ENCODE data around the gene COL23A1. TPM values are rescaled to one million over a fixed set of nuclear protein-coding genes. Genes with fewer than 3 reads are reported as not detected.

Gene COL23A1
- total and polyA plus RNA-seq, 2 experiments from 2014 or later, result 4.8 to 8.2 TPM

DNA sequence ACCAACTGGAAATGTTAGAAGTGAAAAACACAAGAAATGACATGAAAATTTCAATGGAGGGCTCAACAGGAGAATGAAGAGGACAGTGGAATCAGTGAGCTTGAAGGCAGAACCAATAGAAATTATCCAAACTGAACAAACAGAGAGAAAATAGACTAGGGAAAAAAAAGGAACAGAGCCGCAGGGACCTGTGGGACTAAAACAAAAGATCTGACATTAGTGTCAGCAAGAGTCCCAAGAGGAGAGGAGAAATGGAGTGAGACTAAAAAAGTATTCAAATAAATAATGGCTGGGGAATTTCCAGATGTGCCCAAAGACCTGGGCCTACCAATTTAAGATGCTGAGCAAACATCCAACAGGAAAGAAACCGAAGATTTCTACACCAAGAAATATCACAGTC is 182.5 kb downstream of the COL23A1 start (continued):
- TF ChIP-seq ZNF331 (CRISPR knock-in tag; IDR thresholded peaks at IDR 0.05; ENCODE audit: low read depth), result no peak

DNA sequence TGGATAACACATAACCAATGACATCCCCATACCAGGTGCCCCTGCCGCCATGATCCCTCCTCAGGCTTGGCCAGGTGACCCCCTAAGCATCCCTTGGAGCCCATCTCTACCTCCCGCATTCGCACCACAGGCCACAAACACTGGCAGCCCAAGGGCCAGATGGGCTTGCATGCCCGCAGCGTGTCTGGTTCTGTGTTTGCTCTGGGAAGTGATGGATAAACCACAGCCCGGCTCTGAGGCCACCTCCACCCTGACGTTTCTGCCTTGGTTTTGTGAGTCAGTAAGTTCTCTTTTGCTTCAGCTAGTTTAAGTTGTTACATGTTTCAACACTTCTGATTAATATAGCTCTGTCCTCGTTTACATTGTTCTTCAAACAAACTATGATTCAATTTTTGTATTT is 185.2 kb downstream of the COL23A1 start:
- no peaks in the 10 kb centered on the region for H3K36me3 Mint-ChIP-seq (ENCODE audit: low read depth)

More for the DNA sequence above, 185.2 kb downstream of the COL23A1 start:
- Mint-ChIP-seq H3K27me3 (ENCODE audit: insufficient read depth, low read depth, poor library complexity) (peaks cover 2% of the 10 kb centered on the region), H3K4me1 (no peaks in the 10 kb centered on the region), H3K27ac (no peak overlapping the region), H3K4me3 (no peak overlapping the region), H3K9me3 (no peaks in the 10 kb centered on the region; the same call in 1 of the 3 replicates)
- Histone ChIP-seq H3K79me2 (replicated peaks; ENCODE audit: insufficient read depth) (no peaks in the 10 kb centered on the region; the same call in 1 of the 2 replicates), H3K27me3 (ENCODE audit: insufficient read depth) (no peaks in the 10 kb centered on the region), H3K27ac (ENCODE audit: low read depth) (no peak overlapping the region), H3K4me3 (no peak overlapping the region), H3K36me3 (ENCODE audit: insufficient read depth) (no peaks in the 10 kb centered on the region), H3K4me1 (ENCODE audit: insufficient read depth) (no peaks in the 10 kb centered on the region), H4K20me1 (replicated peaks; ENCODE audit: insufficient read depth) (no peaks in the 10 kb centered on the region; the same call in 1 of the 2 replicates), H3K9me2 (ENCODE audit: insufficient read depth) (no peaks in the 10 kb centered on the region), H3K4me2 (no peak overlapping the region), H2AFZ (no peak overlapping the region), H3F3A (replicated peaks; ENCODE audit: low read depth) (no peaks in the 10 kb centered on the region)
- DNase-seq (ENCODE audit: low spot score) (no peak), ATAC-seq (no peak)
- TF ChIP-seq, protein P1, sequence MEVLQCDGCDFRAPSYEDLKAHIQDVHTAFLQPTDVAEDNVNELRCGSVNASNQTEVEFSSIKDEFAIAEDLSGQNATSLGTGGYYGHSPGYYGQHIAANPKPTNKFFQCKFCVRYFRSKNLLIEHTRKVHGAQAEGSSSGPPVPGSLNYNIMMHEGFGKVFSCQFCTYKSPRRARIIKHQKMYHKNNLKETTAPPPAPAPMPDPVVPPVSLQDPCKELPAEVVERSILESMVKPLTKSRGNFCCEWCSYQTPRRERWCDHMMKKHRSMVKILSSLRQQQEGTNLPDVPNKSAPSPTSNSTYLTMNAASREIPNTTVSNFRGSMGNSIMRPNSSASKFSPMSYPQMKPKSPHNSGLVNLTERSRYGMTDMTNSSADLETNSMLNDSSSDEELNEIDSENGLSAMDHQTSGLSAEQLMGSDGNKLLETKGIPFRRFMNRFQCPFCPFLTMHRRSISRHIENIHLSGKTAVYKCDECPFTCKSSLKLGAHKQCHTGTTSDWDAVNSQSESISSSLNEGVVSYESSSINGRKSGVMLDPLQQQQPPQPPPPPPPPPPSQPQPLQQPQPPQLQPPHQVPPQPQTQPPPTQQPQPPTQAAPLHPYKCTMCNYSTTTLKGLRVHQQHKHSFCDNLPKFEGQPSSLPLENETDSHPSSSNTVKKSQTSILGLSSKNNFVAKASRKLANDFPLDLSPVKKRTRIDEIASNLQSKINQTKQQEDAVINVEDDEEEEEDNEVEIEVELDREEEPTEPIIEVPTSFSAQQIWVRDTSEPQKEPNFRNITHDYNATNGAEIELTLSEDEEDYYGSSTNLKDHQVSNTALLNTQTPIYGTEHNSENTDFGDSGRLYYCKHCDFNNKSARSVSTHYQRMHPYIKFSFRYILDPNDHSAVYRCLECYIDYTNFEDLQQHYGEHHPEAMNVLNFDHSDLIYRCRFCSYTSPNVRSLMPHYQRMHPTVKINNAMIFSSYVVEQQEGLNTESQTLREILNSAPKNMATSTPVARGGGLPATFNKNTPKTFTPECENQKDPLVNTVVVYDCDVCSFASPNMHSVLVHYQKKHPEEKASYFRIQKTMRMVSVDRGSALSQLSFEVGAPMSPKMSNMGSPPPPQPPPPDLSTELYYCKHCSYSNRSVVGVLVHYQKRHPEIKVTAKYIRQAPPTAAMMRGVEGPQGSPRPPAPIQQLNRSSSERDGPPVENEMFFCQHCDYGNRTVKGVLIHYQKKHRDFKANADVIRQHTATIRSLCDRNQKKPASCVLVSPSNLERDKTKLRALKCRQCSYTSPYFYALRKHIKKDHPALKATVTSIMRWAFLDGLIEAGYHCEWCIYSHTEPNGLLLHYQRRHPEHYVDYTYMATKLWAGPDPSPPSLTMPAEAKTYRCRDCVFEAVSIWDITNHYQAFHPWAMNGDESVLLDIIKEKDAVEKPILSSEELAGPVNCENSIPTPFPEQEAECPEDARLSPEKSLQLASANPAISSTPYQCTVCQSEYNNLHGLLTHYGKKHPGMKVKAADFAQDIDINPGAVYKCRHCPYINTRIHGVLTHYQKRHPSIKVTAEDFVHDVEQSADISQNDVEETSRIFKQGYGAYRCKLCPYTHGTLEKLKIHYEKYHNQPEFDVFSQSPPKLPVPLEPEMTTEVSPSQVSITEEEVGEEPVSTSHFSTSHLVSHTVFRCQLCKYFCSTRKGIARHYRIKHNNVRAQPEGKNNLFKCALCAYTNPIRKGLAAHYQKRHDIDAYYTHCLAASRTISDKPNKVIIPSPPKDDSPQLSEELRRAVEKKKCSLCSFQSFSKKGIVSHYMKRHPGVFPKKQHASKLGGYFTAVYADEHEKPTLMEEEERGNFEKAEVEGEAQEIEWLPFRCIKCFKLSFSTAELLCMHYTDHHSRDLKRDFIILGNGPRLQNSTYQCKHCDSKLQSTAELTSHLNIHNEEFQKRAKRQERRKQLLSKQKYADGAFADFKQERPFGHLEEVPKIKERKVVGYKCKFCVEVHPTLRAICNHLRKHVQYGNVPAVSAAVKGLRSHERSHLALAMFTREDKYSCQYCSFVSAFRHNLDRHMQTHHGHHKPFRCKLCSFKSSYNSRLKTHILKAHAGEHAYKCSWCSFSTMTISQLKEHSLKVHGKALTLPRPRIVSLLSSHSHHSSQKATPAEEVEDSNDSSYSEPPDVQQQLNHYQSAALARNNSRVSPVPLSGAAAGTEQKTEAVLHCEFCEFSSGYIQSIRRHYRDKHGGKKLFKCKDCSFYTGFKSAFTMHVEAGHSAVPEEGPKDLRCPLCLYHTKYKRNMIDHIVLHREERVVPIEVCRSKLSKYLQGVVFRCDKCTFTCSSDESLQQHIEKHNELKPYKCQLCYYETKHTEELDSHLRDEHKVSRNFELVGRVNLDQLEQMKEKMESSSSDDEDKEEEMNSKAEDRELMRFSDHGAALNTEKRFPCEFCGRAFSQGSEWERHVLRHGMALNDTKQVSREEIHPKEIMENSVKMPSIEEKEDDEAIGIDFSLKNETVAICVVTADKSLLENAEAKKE (CRISPR knock-in tag; IDR thresholded peaks at IDR 0.05), result no peak
- no peak for TF ChIP-seq EZH2phosphoT487 (IDR thresholded peaks at IDR 0.05; ENCODE audit: unreplicated experiment)
- TF ChIP-seq EZH2 (IDR thresholded peaks at IDR 0.05; ENCODE audit: low read depth, unreplicated experiment), result no peak
- TF ChIP-seq STAT1 (IDR thresholded peaks at IDR 0.05; ENCODE audit: unreplicated experiment), result no peak

All from GM23338 (cell line).